OCI-LY7 (cell line): Measurements from ENCODE around the gene CNNM2.

ENCODE experiments used
- EZH2phosphoT487 ChIP-seq: fragments of 200-600 bp; sonication (generic); IDR thresholded peaks from 2 replicates; pipeline ENCODE4 v1.6.1; 2018; ENCODE audit warnings: low read depth, borderline replicate concordance, mild to moderate bottlenecking, mixed run types, antibody characterized with exemption, low read length, moderate library complexity, mixed read lengths
- TF ChIP-seq, protein P1 (sequence below): fragments of 200-600 bp; sonication (generic); conservative IDR thresholded peaks from 2 replicates; pipeline ENCODE4 v1.5.1; 2014; ENCODE audit warnings: mild to moderate bottlenecking, antibody characterized with exemption, low read length, moderate library complexity, mixed read lengths

GRCh38 chr10:102963756-102964025 is 45.6 kb downstream of the CNNM2 start:
- TF ChIP-seq, protein P1, sequence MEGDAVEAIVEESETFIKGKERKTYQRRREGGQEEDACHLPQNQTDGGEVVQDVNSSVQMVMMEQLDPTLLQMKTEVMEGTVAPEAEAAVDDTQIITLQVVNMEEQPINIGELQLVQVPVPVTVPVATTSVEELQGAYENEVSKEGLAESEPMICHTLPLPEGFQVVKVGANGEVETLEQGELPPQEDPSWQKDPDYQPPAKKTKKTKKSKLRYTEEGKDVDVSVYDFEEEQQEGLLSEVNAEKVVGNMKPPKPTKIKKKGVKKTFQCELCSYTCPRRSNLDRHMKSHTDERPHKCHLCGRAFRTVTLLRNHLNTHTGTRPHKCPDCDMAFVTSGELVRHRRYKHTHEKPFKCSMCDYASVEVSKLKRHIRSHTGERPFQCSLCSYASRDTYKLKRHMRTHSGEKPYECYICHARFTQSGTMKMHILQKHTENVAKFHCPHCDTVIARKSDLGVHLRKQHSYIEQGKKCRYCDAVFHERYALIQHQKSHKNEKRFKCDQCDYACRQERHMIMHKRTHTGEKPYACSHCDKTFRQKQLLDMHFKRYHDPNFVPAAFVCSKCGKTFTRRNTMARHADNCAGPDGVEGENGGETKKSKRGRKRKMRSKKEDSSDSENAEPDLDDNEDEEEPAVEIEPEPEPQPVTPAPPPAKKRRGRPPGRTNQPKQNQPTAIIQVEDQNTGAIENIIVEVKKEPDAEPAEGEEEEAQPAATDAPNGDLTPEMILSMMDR = no peak
- no peak for TF ChIP-seq EZH2phosphoT487
